Peyer's patch (tissue), 4 donors: ENCODE results near the gene PDLIM5. TPM values are rescaled to one million over a fixed set of nuclear protein-coding genes. Genes with fewer than 3 reads are reported as not detected.
A peak's percentile ranks its signal among the peaks of the same experiment; 100 is the strongest.

Source experiments
- DNase-seq, 3 donors: peaks; one replicate each; pipeline ENCODE4 v3.0.0-alpha.2; 2017 to 2019
- H3K27ac ChIP-seq, 4 donors: fragments of 200-600 bp; sonication (generic); one replicate each; pipeline ENCODE4 v1.5.1; 2016 to 2019
- H3K27me3 ChIP-seq, 2 donors: fragments of 200-600 bp; sonication (generic); one replicate each; pipeline ENCODE4 v1.5.1; 2019
- H3K36me3 ChIP-seq, 3 donors: fragments of 200-600 bp; sonication (generic); one replicate each; pipeline ENCODE4 v1.5.1; 2016 to 2019
- H3K4me1 ChIP-seq, 4 donors: fragments of 200-600 bp; sonication (generic); one replicate each; pipeline ENCODE4 v1.5.1; 2016 to 2019
- H3K4me3 ChIP-seq, 4 donors: fragments of 200-600 bp; sonication (generic); 1 replicate in 3 of 4; 2 replicates in 1 of 4; pipeline ENCODE4 v1.5.1; 2016 to 2019; ENCODE audit warnings: mild to moderate bottlenecking in 1 of 4
- H3K9me3 ChIP-seq, 4 donors: fragments of 200-600 bp; sonication (generic); one replicate each; pipeline ENCODE4 v1.5.1; 2016 to 2019; ENCODE audit warnings: mild to moderate bottlenecking in 1 of 4
- CTCF ChIP-seq, 6 experiments: fragments of 450-650 bp in 4 of 6; fragments of 200-600 bp in 2 of 6; sonication (generic) in 1 of 6; IDR thresholded peaks; one replicate each; pipeline ENCODE4 v1.5.1; 2017 to 2019; ENCODE audit warnings: antibody characterized with exemption in 6 of 6, mild to moderate bottlenecking in 3 of 6, moderate library complexity in 1 of 6
- POLR2A ChIP-seq, 2 donors: fragments of 450-650 bp; IDR thresholded peaks; one replicate each; pipeline ENCODE4 v1.5.1; 2017; ENCODE audit warnings: antibody characterized with exemption in 2 of 2, mild to moderate bottlenecking in 2 of 2, moderate library complexity in 2 of 2
- total RNA-seq, 4 donors: library from RNA; depleted of rRNA; stranded (reverse); fragments of >200 nt; gene quantifications; one replicate each; pipeline ENCODE4 v1.1.0, GENCODE V29; 2016

PDLIM5 gene
- total RNA-seq, 4 donors from 2014 or later, result 112 to 197 (median 158) TPM

GRCh38 chr4:94484818-94485217 lies 33.1 kb downstream of the PDLIM5 start:
- H3K4me1 ChIP-seq, result no peaks in the 10 kb centered on the region

GRCh38 chr4:94486372-94486801 lies 34.6 kb downstream of the PDLIM5 start:
- Histone ChIP-seq H3K36me3 (no peaks in the 10 kb centered on the region), H3K9me3 (no peaks in the 10 kb centered on the region), H3K4me1 (no peaks in the 10 kb centered on the region), H3K4me3 (no peak overlapping the region), H3K27me3 (no peaks in the 10 kb centered on the region), H3K27ac (no peak overlapping the region)
- DNase-seq, result no peak
- TF ChIP-seq POLR2A (IDR thresholded peaks at IDR 0.05) (no peak), CTCF (IDR thresholded peaks at IDR 0.05) (no peak)

More at GRCh38 chr4:94484818-94485217, 33.1 kb downstream of the PDLIM5 start:
- Histone ChIP-seq H3K9me3 (no peaks in the 10 kb centered on the region), H3K4me3 (no peak overlapping the region), H3K36me3 (no peaks in the 10 kb centered on the region), H3K27me3 (no peaks in the 10 kb centered on the region), H3K27ac (no peak overlapping the region)
- no peak for DNase-seq
- TF ChIP-seq POLR2A (IDR thresholded peaks at IDR 0.05), result no peak
- no peak for TF ChIP-seq CTCF (IDR thresholded peaks at IDR 0.05)

GRCh38 chr4:94488670-94489069 lies 36.9 kb downstream of the PDLIM5 start:
- Histone ChIP-seq H3K36me3 (no peaks in the 10 kb centered on the region), H3K4me1 (no peaks in the 10 kb centered on the region), H3K4me3 (no peak overlapping the region), H3K9me3 (no peaks in the 10 kb centered on the region), H3K27ac (peak overlapping the region in 1 of 4 donors; percentile 22), H3K27me3 (no peaks in the 10 kb centered on the region)
- TF ChIP-seq CTCF (IDR thresholded peaks at IDR 0.05), result no peak
- TF ChIP-seq POLR2A (IDR thresholded peaks at IDR 0.05), result no peak
- DNase-seq, result no peak

DNA sequence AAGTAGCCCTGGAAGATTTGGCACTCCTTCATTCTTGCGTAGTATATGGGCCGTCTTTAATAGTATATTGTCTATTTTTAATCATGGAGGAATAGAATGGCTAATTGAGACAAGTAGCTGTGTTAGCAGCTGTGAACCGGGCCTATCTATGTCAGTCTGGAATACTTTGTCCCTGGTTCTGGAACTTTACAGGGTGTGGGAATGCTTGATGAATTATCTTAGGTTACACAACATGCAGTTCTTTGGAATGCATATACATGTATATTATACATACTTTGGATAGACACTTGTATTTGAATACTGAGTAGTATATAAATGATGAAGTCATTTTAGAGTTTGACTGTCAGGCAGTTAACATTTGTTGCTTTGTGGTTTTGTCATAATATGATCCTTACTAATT lies 37.4 kb downstream of the PDLIM5 start:
- Histone ChIP-seq H3K36me3 (no peaks in the 10 kb centered on the region), H3K4me1 (no peaks in the 10 kb centered on the region), H3K27me3 (no peaks in the 10 kb centered on the region), H3K4me3 (no peak overlapping the region), H3K9me3 (no peaks in the 10 kb centered on the region), H3K27ac (peak overlapping the region in 1 of 4 donors; percentile 22)
- TF ChIP-seq POLR2A (IDR thresholded peaks at IDR 0.05) (no peak), CTCF (IDR thresholded peaks at IDR 0.05) (no peak)
- DNase-seq, result no peak

DNA sequence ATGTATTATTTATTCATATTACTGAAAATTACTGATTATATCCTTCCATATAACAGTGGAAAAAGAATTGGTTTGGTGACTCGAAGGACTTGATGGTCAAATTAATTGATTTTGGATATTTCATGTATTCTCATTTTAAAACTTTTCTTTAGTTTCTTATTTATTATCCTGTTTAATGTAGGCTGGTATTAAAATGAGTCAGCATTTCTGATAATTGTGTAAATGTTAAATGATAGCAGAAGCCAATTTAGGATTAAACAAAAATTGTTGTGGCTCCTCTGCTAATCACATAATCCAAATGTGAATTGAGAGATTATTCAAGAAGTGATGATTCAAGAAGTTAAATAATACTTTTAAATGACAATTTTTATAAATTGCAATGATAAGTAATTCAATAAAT lies 38.7 kb downstream of the PDLIM5 start:
- Histone ChIP-seq H3K27ac (no peak overlapping the region), H3K4me3 (no peak overlapping the region), H3K4me1 (no peaks in the 10 kb centered on the region), H3K27me3 (no peaks in the 10 kb centered on the region), H3K36me3 (no peaks in the 10 kb centered on the region), H3K9me3 (no peaks in the 10 kb centered on the region)
- TF ChIP-seq POLR2A (IDR thresholded peaks at IDR 0.05) (no peak), CTCF (IDR thresholded peaks at IDR 0.05) (no peak)
- no peak for DNase-seq

DNA sequence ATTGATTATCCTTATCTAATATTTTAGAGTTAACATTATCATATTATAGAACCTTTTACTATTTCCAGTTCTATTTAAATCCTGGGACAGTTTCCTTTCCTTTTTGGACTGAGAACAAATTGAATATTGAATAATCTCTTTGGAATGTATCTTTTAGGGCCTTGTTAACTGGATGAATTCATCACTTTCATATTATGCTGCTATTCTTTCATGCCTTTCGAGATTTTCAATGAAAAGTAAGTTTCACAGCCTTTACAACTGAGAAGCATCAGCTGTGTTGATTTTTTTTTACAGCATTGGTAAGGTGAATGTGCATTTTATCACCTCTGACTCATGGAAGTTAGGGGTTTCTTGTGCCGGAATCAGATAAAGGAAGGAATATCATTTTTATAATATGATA lies 39.6 kb downstream of the PDLIM5 start:
- H3K4me3 ChIP-seq, result no peak overlapping the region
- H3K36me3 ChIP-seq, result no peaks in the 10 kb centered on the region
- H3K27ac ChIP-seq, result no peak overlapping the region
- DNase-seq, result no peak
- TF ChIP-seq POLR2A (IDR thresholded peaks at IDR 0.05) (no peak), CTCF (IDR thresholded peaks at IDR 0.05) (no peak)
- no peaks in the 10 kb centered on the region for H3K9me3 ChIP-seq
- no peaks in the 10 kb centered on the region for H3K4me1 ChIP-seq
- H3K27me3 ChIP-seq, result no peaks in the 10 kb centered on the region
